CD4-positive, CD25-positive, alpha-beta regulatory T cell (primary cell): Measurements from ENCODE around the gene USF2. TPM values are rescaled to one million over a fixed set of nuclear protein-coding genes. Genes with fewer than 3 reads are reported as not detected.
A peak's percentile ranks its signal among the peaks of the same experiment; 100 is the strongest.
"Not testable (repeated sequence)": the region's sequence is repeated elsewhere in the genome, so short reads cannot be mapped to it uniquely, and the experiment has no call there.

Source experiments
- ATAC-seq, 2 donors: fragments of 150-1000 bp; cut with Tn5 transposase; one replicate each; pipeline ENCODE4 v1.10.0; 2021; ENCODE audit warnings: low read depth in 2 of 2, moderate number of reproducible peaks in 2 of 2, moderate library complexity in 1 of 2
- DNase-seq, 3 donors: peaks; one replicate each; pipeline versions ENCODE4 v3.0.0 to v3.0.0-alpha.2; 2012 to 2022; ENCODE audit warnings: mixed read lengths in 1 of 3
- H3K27ac ChIP-seq: one replicate; pipeline ENCODE4 v1.7.0; 2013; ENCODE audit warnings: mild to moderate bottlenecking, low read length; ENCODE audit not compliant: insufficient read depth, poor library complexity, severe bottlenecking
- H3K27me3 ChIP-seq: one replicate; pipeline ENCODE4 v1.7.0; 2013; ENCODE audit warnings: low read length; ENCODE audit not compliant: control insufficient read depth, insufficient read depth
- H3K36me3 ChIP-seq: one replicate; pipeline ENCODE4 v1.7.0; 2013; ENCODE audit warnings: mild to moderate bottlenecking, low read length, moderate library complexity; ENCODE audit not compliant: control insufficient read depth, insufficient read depth
- H3K4me1 ChIP-seq: 2 replicates; pipeline ENCODE4 v1.7.0; 2013; ENCODE audit warnings: mild to moderate bottlenecking, low read length; ENCODE audit not compliant: insufficient read depth, control insufficient read depth, poor library complexity, severe bottlenecking
- H3K4me3 ChIP-seq: one replicate; pipeline ENCODE4 v1.7.0; 2013; ENCODE audit warnings: low read depth, mild to moderate bottlenecking, low read length, moderate library complexity
- H3K9me3 ChIP-seq, 2 experiments: 1 replicate in 1 of 2; 2 replicates in 1 of 2; pipeline ENCODE4 v1.7.0; 2013; ENCODE audit warnings: low read length in 2 of 2, mild to moderate bottlenecking in 1 of 2, moderate library complexity in 1 of 2; ENCODE audit not compliant: control insufficient read depth in 2 of 2
- H3K27ac Mint-ChIP-seq, 3 donors: one replicate each; pipeline ENCODE4 v1.8.0; 2020 to 2022; ENCODE audit warnings: mild to moderate bottlenecking in 3 of 3, mixed read lengths in 3 of 3, moderate library complexity in 2 of 3
- H3K27me3 Mint-ChIP-seq: one replicate; pipeline ENCODE4 v1.8.0; 2022; ENCODE audit warnings: mild to moderate bottlenecking, mixed read lengths
- H3K36me3 Mint-ChIP-seq: one replicate; pipeline ENCODE4 v1.8.0; 2020; ENCODE audit warnings: mixed read lengths
- H3K4me1 Mint-ChIP-seq, 4 donors: one replicate each; pipeline ENCODE4 v1.8.0; 2020 to 2022; ENCODE audit warnings: mixed read lengths in 4 of 4, mild to moderate bottlenecking in 1 of 4
- H3K4me3 Mint-ChIP-seq, 4 donors: one replicate each; pipeline ENCODE4 v1.8.0; 2020 to 2022; ENCODE audit warnings: mild to moderate bottlenecking in 4 of 4, mixed read lengths in 4 of 4, moderate library complexity in 3 of 4
- H3K9me3 Mint-ChIP-seq, 7 donors: one replicate each; pipeline ENCODE4 v1.8.0; 2020 to 2022; ENCODE audit warnings: mixed read lengths in 7 of 7, mild to moderate bottlenecking in 3 of 7, moderate library complexity in 2 of 7
- polyA plus RNA-seq, 4 donors: library from polyadenylated mRNA; unstranded; fragments of 300-500 nt; fragmentation: Illumina TruSeq; gene quantifications; one replicate each; pipeline ENCODE4 v1.2.3, GENCODE V29; 2021
- total RNA-seq: library from RNA; stranded (reverse); gene quantifications from one replicate; pipeline ENCODE4 v1.2.3, GENCODE V29; 2022

The USF2 gene
- total and polyA plus RNA-seq, 5 donors from 2014 or later: 5.9 to 277 (median 7.3) TPM

DNA sequence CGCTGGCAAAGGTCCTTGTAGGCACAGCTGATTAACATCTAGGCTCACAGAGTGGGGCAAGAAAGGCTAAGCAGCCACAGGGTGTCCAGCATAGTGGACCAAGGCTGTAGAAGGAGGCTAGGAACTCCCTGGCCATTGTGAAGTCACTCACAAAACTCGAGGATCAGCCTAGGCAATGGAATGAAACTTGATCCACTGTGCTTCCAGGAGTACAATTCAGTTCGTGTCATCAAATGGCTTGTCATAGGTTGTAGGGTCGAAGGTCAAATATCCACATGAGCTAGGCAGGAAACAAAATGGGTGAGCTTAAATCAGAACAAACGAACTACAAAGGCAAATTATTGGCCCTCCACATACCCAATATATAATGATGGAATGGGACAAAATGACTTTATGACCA lies 35.9 kb upstream of the USF2 start:
- no peak overlapping the region for H3K27ac ChIP-seq
- no peaks in the 10 kb centered on the region for H3K36me3 ChIP-seq
- no peak for DNase-seq
- Mint-ChIP-seq H3K4me1 (peaks cover 0 to 14% (median 5%) of the 10 kb centered on the region in 4 donors), H3K27ac (peak overlapping the region in 1 of 3 donors; percentile 53), H3K4me3 (no peak overlapping the region), H3K27me3 (peaks cover 13% of the 10 kb centered on the region), H3K9me3 (no peaks in the 10 kb centered on the region), H3K36me3 (no peaks in the 10 kb centered on the region)
- no peaks in the 10 kb centered on the region for H3K9me3 ChIP-seq
- no peaks in the 10 kb centered on the region for H3K4me1 ChIP-seq
- no peak overlapping the region for H3K4me3 ChIP-seq
- ATAC-seq: no peak
- H3K27me3 ChIP-seq: no peaks in the 10 kb centered on the region

DNA sequence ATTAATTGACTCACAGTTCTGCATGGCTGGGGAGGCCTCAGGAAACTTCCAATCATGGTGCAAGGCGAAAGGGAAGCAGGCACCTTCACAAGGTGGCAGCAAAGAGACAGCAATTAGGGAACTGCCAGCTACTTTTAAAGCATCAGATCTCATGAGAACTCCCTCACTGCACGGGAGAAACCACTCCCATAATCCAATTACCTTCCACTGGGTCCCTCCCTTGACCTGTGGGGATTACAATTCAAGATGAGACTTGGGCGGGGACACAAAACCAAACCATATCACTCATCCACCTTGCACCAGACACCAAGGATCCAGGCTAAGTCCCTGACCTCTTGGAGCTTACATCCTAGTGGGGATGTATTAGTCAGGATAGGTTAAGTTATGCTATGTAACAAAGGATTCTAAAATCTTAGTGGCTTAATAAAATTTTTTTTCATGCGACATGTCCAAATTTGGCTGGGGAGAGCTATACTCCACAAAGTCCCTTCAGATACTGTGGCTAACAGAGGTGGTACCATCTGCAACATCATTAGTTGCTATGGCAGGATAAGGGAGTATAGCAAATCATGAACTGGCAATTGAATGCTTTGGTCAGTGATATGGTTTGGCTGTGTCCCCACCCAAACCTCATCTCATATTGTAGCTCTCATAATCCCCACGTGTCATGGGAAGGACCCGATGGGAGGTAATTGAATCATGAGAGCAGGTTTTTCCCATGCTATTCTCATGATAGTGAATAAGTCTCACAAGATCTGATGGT lies 31.9 kb upstream of the USF2 start:
- ATAC-seq (peak in 1 of 2 donors; percentile 29), DNase-seq (peak in 1 of 3 donors; percentile 60)
- peak overlapping the region in 2 of 3 donors; percentile 49 to 80 for H3K27ac Mint-ChIP-seq
- H3K9me3 Mint-ChIP-seq: peaks cover 0 to 15% (median 0%) of the 10 kb centered on the region in 7 donors
- peak overlapping the region in 1 of 4 donors; percentile 0 for H3K4me3 Mint-ChIP-seq
- H3K27me3 Mint-ChIP-seq: peaks cover 9% of the 10 kb centered on the region
- H3K27ac ChIP-seq: no peak overlapping the region
- peaks cover 18% of the 10 kb centered on the region for H3K4me1 ChIP-seq
- peaks cover 20 to 42% (median 30%) of the 10 kb centered on the region in 4 donors for H3K4me1 Mint-ChIP-seq
- no peak overlapping the region for H3K4me3 ChIP-seq
- no peaks in the 10 kb centered on the region for H3K36me3 ChIP-seq
- H3K36me3 Mint-ChIP-seq: peaks cover 5% of the 10 kb centered on the region
- no peaks in the 10 kb centered on the region for H3K9me3 ChIP-seq
- no peaks in the 10 kb centered on the region for H3K27me3 ChIP-seq

DNA sequence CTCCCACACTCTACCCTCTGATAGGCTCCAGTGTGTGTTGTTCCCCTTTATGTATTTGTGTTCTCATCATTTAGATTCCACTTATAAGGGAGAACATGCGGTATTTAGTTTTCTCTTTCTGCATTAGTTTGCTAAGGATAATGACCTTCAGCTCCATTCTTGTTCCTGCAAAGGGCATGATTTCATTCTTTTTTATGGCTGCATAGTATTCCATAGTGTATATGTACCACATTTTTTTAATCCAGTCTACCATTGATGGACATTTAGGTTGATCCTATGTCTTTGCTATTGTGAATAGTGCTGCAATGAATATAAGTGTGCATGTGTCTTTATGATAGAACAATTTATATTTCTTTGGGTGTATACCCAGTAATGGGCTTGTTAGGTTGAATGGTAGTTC lies 29.2 kb upstream of the USF2 start:
- peak overlapping the region; percentile 26 to 75 (median 54) for H3K4me3 Mint-ChIP-seq
- not testable (repeated sequence) for ATAC-seq, DNase-seq, H3K9me3 ChIP-seq, H3K27me3 ChIP-seq, H3K36me3 Mint-ChIP-seq, H3K36me3 ChIP-seq
- Histone ChIP-seq H3K4me3 (peak overlapping the region; percentile 69), H3K4me1 (peaks cover 18% of the 10 kb centered on the region), H3K27ac (peak overlapping the region; percentile 66)
- peaks cover 15% of the 10 kb centered on the region for H3K27me3 Mint-ChIP-seq
- H3K4me1 Mint-ChIP-seq: peaks cover 21 to 42% (median 30%) of the 10 kb centered on the region in 4 donors
- H3K9me3 Mint-ChIP-seq: peaks cover 0 to 23% (median 2%) of the 10 kb centered on the region in 7 donors
- peak overlapping the region; percentile 72 to 93 (median 92) for H3K27ac Mint-ChIP-seq

DNA sequence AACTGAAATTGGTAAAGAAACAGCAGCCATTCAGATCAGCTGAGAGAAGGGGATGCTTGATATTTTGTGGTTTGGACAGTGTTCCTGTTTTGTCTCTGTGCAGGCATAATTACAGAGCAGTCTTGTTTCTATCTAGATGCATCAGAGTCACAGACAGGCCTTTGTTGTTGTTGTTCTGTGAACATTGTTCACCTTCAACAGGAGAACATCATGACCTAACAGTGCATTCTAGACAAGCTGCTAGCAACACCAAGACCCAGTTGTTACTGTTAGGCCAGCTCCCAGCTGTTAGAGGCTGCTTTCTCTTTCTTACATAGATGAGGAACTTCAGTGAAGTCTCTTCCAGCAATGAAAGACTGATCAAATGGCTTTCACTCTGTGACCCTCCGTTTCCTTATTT lies 28.4 kb upstream of the USF2 start:
- Mint-ChIP-seq H3K27ac (peak overlapping the region; percentile 72 to 93 (median 92)), H3K27me3 (peaks cover 13% of the 10 kb centered on the region), H3K4me1 (peaks cover 21 to 40% (median 30%) of the 10 kb centered on the region in 4 donors), H3K4me3 (peak overlapping the region; percentile 26 to 79 (median 68)), H3K36me3 (peaks cover 11% of the 10 kb centered on the region), H3K9me3 (peaks cover 0 to 25% (median 3%) of the 10 kb centered on the region in 7 donors)
- ATAC-seq (peak; percentile 93), DNase-seq (peak in 2 of 3 donors; percentile 73 to 74)
- H3K9me3 ChIP-seq: no peaks in the 10 kb centered on the region
- H3K27ac ChIP-seq: peak overlapping the region; percentile 66
- peaks cover 18% of the 10 kb centered on the region for H3K4me1 ChIP-seq
- H3K27me3 ChIP-seq: no peaks in the 10 kb centered on the region
- H3K36me3 ChIP-seq: no peaks in the 10 kb centered on the region
- peak overlapping the region; percentile 69 for H3K4me3 ChIP-seq

DNA sequence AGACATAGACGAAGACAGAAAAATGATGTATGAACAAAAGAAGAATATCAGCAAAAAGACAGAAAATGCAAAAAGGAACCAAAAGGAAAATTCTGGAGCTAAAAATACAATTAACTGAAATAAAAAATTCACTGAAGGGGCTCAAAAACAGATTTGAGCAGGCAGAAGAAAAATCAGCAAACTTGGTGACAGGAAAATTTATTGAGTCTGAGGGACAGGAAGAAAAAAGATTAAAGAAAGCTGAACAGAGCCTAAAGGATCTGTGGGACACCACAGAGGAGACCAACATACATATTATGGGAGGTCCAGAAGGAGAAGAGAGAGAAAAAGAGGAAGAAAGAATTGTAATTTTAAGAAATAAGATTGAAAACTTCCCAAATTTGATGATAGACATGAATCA lies 27.3 kb upstream of the USF2 start:
- Histone ChIP-seq H3K27ac (peak overlapping the region; percentile 66), H3K4me3 (no peak overlapping the region), H3K27me3 (no peaks in the 10 kb centered on the region), H3K9me3 (no peaks in the 10 kb centered on the region), H3K36me3 (no peaks in the 10 kb centered on the region), H3K4me1 (peaks cover 18% of the 10 kb centered on the region)
- DNase-seq (no peak), ATAC-seq (no peak)
- Mint-ChIP-seq H3K4me3 (peak overlapping the region in 1 of 4 donors; percentile 75), H3K9me3 (peaks cover 3 to 25% (median 5%) of the 10 kb centered on the region in 7 donors), H3K27me3 (peaks cover 18% of the 10 kb centered on the region), H3K27ac (peak overlapping the region; percentile 49 to 93 (median 72)), H3K4me1 (peaks cover 21 to 37% (median 30%) of the 10 kb centered on the region in 4 donors), H3K36me3 (peaks cover 11% of the 10 kb centered on the region)

DNA sequence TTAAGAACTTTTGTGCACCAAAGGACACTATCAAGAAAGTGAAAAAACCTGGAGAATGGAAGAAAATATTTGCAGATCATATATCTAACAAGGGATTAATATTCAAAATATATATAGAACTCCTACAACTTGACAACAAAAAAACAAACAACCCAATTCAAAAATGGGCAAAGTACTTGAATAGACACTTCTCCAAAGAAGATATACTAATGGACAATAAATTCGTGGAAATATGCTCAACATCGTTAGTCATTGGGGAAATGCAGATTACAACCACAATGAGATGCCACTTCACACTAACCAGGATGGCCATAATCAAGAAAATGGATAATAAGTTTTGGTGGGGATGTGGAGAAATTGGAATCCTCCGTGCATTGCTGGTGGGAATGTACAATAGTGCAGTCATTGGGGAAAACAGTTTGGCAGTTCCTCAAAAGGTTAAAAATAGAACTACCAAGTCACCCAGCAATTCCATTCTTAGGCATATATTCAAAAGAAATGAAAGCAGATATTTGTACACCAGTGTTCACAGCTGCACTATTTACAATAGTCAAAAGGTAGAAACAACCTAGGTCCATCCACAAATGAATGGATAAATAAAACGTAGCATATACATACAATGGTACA lies 22.2 kb upstream of the USF2 start:
- Histone ChIP-seq H3K27ac (no peak overlapping the region), H3K9me3 (no peaks in the 10 kb centered on the region), H3K36me3 (peaks cover 6% of the 10 kb centered on the region), H3K27me3 (no peaks in the 10 kb centered on the region), H3K4me3 (no peak overlapping the region), H3K4me1 (peaks cover 32% of the 10 kb centered on the region)
- ATAC-seq: no peak
- Mint-ChIP-seq H3K4me1 (peaks cover 6 to 42% (median 25%) of the 10 kb centered on the region in 4 donors), H3K4me3 (peak overlapping the region; percentile 93 to 96 (median 94)), H3K27me3 (peaks cover 37% of the 10 kb centered on the region), H3K9me3 (peaks cover 0 to 13% (median 4%) of the 10 kb centered on the region in 7 donors), H3K36me3 (peaks cover 14% of the 10 kb centered on the region), H3K27ac (no peak overlapping the region)
- DNase-seq: no peak

DNA sequence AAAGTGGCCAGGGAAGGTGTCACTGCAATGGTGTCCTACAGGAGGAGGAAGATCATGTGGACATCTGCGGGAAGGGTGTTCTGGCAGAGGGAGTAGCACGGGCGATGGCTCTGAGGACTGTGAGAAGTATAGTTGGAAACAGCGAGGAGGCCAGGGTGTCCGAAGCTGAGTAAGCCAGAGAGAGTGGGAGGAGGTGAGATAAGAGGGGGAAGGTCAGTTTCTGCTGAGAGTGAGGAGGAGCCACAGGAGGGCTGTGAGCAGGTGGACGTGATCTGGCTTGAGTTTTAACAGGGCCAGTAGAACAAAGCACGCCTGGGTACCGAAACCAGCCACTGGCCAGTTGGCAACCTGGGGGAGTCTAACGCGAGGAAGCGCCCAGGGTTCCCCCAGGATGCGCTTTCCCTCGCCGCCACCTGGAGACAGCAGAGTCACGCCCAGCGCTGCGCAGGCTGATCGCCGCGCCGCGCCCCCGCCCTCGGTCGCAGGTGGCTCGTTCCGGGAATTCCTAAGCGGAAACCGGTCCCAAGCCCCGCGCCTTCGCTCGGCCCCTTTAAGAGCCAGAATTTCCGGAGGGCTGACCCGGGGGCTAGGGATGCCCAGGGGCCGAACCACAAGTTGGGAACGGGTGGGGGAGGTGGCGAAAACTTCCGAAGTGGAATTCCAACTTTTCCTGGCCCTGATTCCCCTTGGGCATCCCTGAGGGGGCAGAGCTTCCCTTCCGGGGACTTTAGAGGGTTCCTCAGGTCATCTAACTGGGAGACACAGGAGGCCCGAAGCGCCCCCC lies 21.0 kb upstream of the USF2 start:
- peaks cover 32% of the 10 kb centered on the region for H3K4me1 ChIP-seq
- H3K27me3 Mint-ChIP-seq: peaks cover 37% of the 10 kb centered on the region

More for the DNA sequence above, 21.0 kb upstream of the USF2 start:
- peak; percentile 32 to 46 for ATAC-seq
- peaks cover 14% of the 10 kb centered on the region for H3K36me3 Mint-ChIP-seq
- Histone ChIP-seq H3K4me3 (peak overlapping the region; percentile 74), H3K36me3 (peaks cover 6% of the 10 kb centered on the region), H3K9me3 (no peaks in the 10 kb centered on the region), H3K27ac (peak overlapping the region; percentile 73), H3K27me3 (no peaks in the 10 kb centered on the region)
- DNase-seq: peak; percentile 47 to 69 (median 49)
- peaks cover 0 to 9% (median 4%) of the 10 kb centered on the region in 7 donors for H3K9me3 Mint-ChIP-seq
- peak overlapping the region; percentile 93 to 96 (median 94) for H3K4me3 Mint-ChIP-seq
- H3K27ac Mint-ChIP-seq: peak overlapping the region; percentile 91 to 97 (median 92)
- peaks cover 3 to 46% (median 25%) of the 10 kb centered on the region in 4 donors for H3K4me1 Mint-ChIP-seq
